GM18517 (cell line): ENCODE results near the gene RNF182.
"Not testable (repeated sequence)": the region's sequence is repeated elsewhere in the genome, so short reads cannot be mapped to it uniquely, and the experiment has no call there.

Source experiments
- ATAC-seq: cut with Tn5 transposase; IDR thresholded peaks from one replicate; pipeline ENCODE4 v1.9.1; 2021; ENCODE audit warnings: mild to moderate bottlenecking, moderate library complexity; ENCODE audit not compliant: unreplicated experiment

Gene RNF182

GRCh38 chr6:13952101-13952500, 27.3 kb downstream of the RNF182 start:
- no peak for ATAC-seq

GRCh38 chr6:13953061-13953705, 28.4 kb downstream of the RNF182 start:
- ATAC-seq, result no peak

GRCh38 chr6:13965582-13966127, 40.9 kb downstream of the RNF182 start:
- ATAC-seq, result no peak

GRCh38 chr6:13971303-13971702, 46.6 kb downstream of the RNF182 start:
- ATAC-seq, result no peak

- not testable (repeated sequence) for ATAC-seq
Measured at GRCh38 chr6:13972602-13973001, 47.9 kb downstream of the RNF182 start.

GRCh38 chr6:13973422-13973821, 48.7 kb downstream of the RNF182 start:
- ATAC-seq, result not testable (repeated sequence)

GRCh38 chr6:13978102-13978640, 53.4 kb downstream of the RNF182 start:
- no peak for ATAC-seq

- ATAC-seq, result no peak
Measured at GRCh38 chr6:13978787-13979186, 54.0 kb downstream of the RNF182 start.

GRCh38 chr6:13979284-13980171, 54.8 kb downstream of the RNF182 start:
- no peak for ATAC-seq

GRCh38 chr6:13980534-13980933, 55.8 kb downstream of the RNF182 start:
- no peak for ATAC-seq

GRCh38 chr6:13985663-13986325, 61.0 kb downstream of the RNF182 start:
- no peak for ATAC-seq

GRCh38 chr6:13986700-13987399, 62.1 kb downstream of the RNF182 start:
- ATAC-seq, result no peak

- no peak for ATAC-seq
Measured at GRCh38 chr6:13987400-13987865, 62.7 kb downstream of the RNF182 start.

- ATAC-seq, result no peak
Measured at GRCh38 chr6:13988049-13988738, 63.4 kb downstream of the RNF182 start.

GRCh38 chr6:13988908-13989307, 64.2 kb downstream of the RNF182 start:
- ATAC-seq, result no peak

- no peak for ATAC-seq
Measured at GRCh38 chr6:13989496-13990144, 64.9 kb downstream of the RNF182 start.

- ATAC-seq, result no peak
Measured at GRCh38 chr6:13990796-13991195, 66.0 kb downstream of the RNF182 start.

- no peak for ATAC-seq
Measured at GRCh38 chr6:13991393-13991792, 66.6 kb downstream of the RNF182 start.

- ATAC-seq, result no peak
Measured at GRCh38 chr6:13992417-13993055, 67.8 kb downstream of the RNF182 start.
